B cell (primary cell): ENCODE data around the gene EGFLAM.

ENCODE experiments used
- CTCF ChIP-seq: fragments of 200-600 bp; IDR thresholded peaks from one replicate; pipeline ENCODE4 v1.8.0; 2022; ENCODE audit warnings: antibody characterized with exemption, mild to moderate bottlenecking
- EZH2 ChIP-seq: IDR thresholded peaks from 2 replicates; pipeline ENCODE4 v1.6.1; 2012; ENCODE audit warnings: borderline replicate concordance, low read depth, mild to moderate bottlenecking, moderate library complexity, low read length; ENCODE audit not compliant: insufficient read depth, poor library complexity, severe bottlenecking

- TF ChIP-seq CTCF (no peak), EZH2 (no peak)
Measured at GRCh38 chr5:38378579-38378978, 120.2 kb downstream of the EGFLAM start.
